ENCODE results near the gene PODXL2. TPM values are rescaled to one million over a fixed set of nuclear protein-coding genes. Genes with fewer than 3 reads are reported as not detected.

PODXL2 gene
- total and polyA plus RNA-seq, 2 of the 8 experiments (the other 6 are each of a cell fraction or from before 2014, with no cell fraction given): 27.6 to 31.6 TPM

DNA sequence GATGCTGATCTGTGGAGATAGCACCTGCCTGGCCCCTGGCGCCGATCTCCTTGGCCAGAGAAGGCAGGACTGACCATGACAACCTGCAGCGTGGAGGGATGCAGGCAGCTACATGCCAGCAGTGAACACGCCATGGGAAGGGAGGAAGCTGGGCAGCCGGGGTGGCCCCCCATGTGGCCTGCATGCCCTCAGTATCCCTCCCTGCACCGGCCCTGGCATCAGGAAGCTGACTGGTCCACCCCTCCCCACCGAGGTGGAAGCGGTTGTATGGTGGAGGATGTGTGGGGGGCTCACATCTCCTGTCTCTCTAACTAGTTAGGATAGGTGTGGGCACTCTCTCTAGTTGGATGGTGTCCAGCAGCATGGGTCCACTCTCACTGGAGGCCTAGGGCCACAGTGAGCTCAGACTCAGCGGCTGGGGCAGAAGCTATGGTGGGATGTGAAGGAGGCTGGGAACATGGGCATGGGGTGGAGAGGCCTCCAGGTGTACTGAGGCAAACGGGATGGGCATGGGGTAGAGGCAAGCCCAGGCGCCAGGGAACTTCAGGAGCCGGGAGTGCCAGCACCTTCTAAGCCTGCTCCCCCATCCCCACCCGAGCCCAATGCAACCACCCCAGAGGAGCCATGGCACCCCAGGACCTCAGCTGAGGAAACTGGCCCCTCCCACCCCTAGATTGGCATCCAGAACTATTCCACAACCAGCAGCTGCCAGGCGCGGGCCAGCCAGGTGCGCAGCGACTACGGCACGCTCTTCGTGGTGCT lies 42.0 kb downstream of the PODXL2 start:
- H3K23ac ChIP-seq (ENCODE audit: insufficient read length): no peak overlapping the region
- no peak overlapping the region; a peak in 1 of 4 replicates for H3K4me2 ChIP-seq (ENCODE audit: insufficient read depth in 1 of 2, low read depth in 2 of 2, low read length in 2 of 2)
- H4K5ac ChIP-seq (ENCODE audit: insufficient read length, low read depth, low read length): no peak overlapping the region
- DNase-seq (ENCODE audit: low read depth in 1 of 2, low spot score in 2 of 2) (no peak), FAIRE-seq (no peak)
- WGBS, 2 experiments (ENCODE audit: extremely low coverage in 1 of 2, insufficient coverage in 1 of 2, insufficient read length in 1 of 2, insufficient replicate concordance in 2 of 2, low coverage in 1 of 2, low lambda C conversion rate in 2 of 2, missing lambda C conversion rate in 1 of 2): 92% methylated on average over 18 of the region's 20 CpGs; no CpG with 5 or more reads in 1 of the 2 experiments
- H3K4me3 ChIP-seq (ENCODE audit: extremely low read depth in 1 of 4, insufficient read depth in 2 of 4, low read depth in 3 of 4, low read length in 4 of 4): no peak overlapping the region
- no peak overlapping the region for H2AFZ ChIP-seq (ENCODE audit: low read length)
- no peak overlapping the region for H3K4ac ChIP-seq (replicated peaks; ENCODE audit: insufficient read length, low read depth, low read length)
- no peak overlapping the region for H2BK120ac ChIP-seq (replicated peaks; ENCODE audit: low read depth, low read length)
- no peaks in the 10 kb centered on the region for H3K36me3 ChIP-seq (ENCODE audit: control insufficient read depth in 2 of 4, insufficient read depth in 4 of 4, low read length in 3 of 4)
- H3K9me3 ChIP-seq (ENCODE audit: insufficient read depth in 2 of 2, low read depth in 1 of 2, low read length in 1 of 2): no peaks in the 10 kb centered on the region
- no peak overlapping the region for H2BK20ac ChIP-seq (ENCODE audit: low read length)
- H3K9ac ChIP-seq (replicated peaks in 1 of 4; ENCODE audit: extremely low read depth in 1 of 4, low read depth in 3 of 4, low read length in 3 of 4): no peak overlapping the region
- no peak overlapping the region for H4K91ac ChIP-seq (replicated peaks; ENCODE audit: insufficient read length, low read length)
- H2AK5ac ChIP-seq (ENCODE audit: low read depth, low read length): no peak overlapping the region
- H3K27ac ChIP-seq (ENCODE audit: low read depth, low read length): no peak overlapping the region
- no peak overlapping the region for H3K56ac ChIP-seq (replicated peaks; ENCODE audit: insufficient read length, low read depth, low read length)
- no peak overlapping the region for H2BK12ac ChIP-seq (ENCODE audit: low read depth, low read length)
- no peak overlapping the region for H2BK5ac ChIP-seq (ENCODE audit: low read depth, low read length)
- H2BK15ac ChIP-seq (ENCODE audit: low read length): no peak overlapping the region
- H3K27me3 ChIP-seq (replicated peaks in 1 of 4; ENCODE audit: control insufficient read depth in 3 of 4, extremely low read depth in 1 of 4, insufficient read depth in 3 of 4, low read length in 3 of 4): no peaks in the 10 kb centered on the region; a peak in 2 of 7 replicates
- peaks cover 0 to 14% (median 10%) of the 10 kb centered on the region in 4 experiments; a peak in 6 of 7 replicates for H3K4me1 ChIP-seq (replicated peaks in 1 of 4; ENCODE audit: control insufficient read depth in 3 of 4, insufficient read depth in 4 of 4, low read length in 3 of 4)
- no peak for TF ChIP-seq BRCA1 (IDR thresholded peaks at IDR 0.05; ENCODE audit: low read depth, low read length)
- TF ChIP-seq POLR2A (IDR thresholded peaks at IDR 0.05; ENCODE audit: control extremely low read depth in 1 of 2, low read depth in 2 of 2, low read length in 2 of 2): no peak
- TF ChIP-seq NRF1 (IDR thresholded peaks at IDR 0.05; ENCODE audit: low read depth, low read length): no peak
- TF ChIP-seq RFX5 (IDR thresholded peaks at IDR 0.05; ENCODE audit: borderline replicate concordance, low read depth, low read length): no peak
- no peak for TF ChIP-seq SP4 (IDR thresholded peaks at IDR 0.05; ENCODE audit: low read length)
- TF ChIP-seq, protein P1, sequence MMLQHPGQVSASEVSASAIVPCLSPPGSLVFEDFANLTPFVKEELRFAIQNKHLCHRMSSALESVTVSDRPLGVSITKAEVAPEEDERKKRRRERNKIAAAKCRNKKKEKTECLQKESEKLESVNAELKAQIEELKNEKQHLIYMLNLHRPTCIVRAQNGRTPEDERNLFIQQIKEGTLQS (IDR thresholded peaks at IDR 0.05; ENCODE audit: insufficient read depth, low read depth, low read length): no peak
- TF ChIP-seq SRF (IDR thresholded peaks at IDR 0.05; ENCODE audit: low read depth, low read length): no peak
- TF ChIP-seq CEBPB (IDR thresholded peaks at IDR 0.05; ENCODE audit: low read depth, low read length): no peak
- no peak for TF ChIP-seq MAFK (IDR thresholded peaks at IDR 0.05; ENCODE audit: low read depth, low read length)
- TF ChIP-seq NANOG (IDR thresholded peaks at IDR 0.05; ENCODE audit: insufficient read depth, low read depth, low read length, poor library complexity, severe bottlenecking): no peak
- no peak for TF ChIP-seq CBX5 (IDR thresholded peaks at IDR 0.05; ENCODE audit: low read depth, low read length)
- no peak for TF ChIP-seq EGR1 (IDR thresholded peaks at IDR 0.05; ENCODE audit: borderline replicate concordance, low read depth, low read length)
- H3K23me2 ChIP-seq (ENCODE audit: low read depth, low read length): peaks cover 12% of the 10 kb centered on the region; the same call in 1 of the 2 replicates
- H4K8ac ChIP-seq (ENCODE audit: extremely low read depth, insufficient read depth, low read length): no peak overlapping the region
- H3K18ac ChIP-seq (ENCODE audit: extremely low read depth, low read length): no peak overlapping the region
- ChIA-PET CTCF (ENCODE audit: partially characterized antibody) (interaction anchor here (0.7 to 3.5 kb wide), 9 partner anchors 9 to 161 kb away, joined by 3 to 17 read pairs (median 3); no protein-coding TSS in a partner anchor), POLR2A (ENCODE audit: partially characterized antibody) (interaction anchor here (0.9 to 1.4 kb wide), 2 partner anchors 8 to 73 kb away, joined by 4 to 5 read pairs; no protein-coding TSS in a partner anchor)
- no peak overlapping the region for H3K14ac ChIP-seq (ENCODE audit: insufficient read length)
- H3K79me1 ChIP-seq (ENCODE audit: low read depth, low read length): no peaks in the 10 kb centered on the region
- H3K79me2 ChIP-seq (ENCODE audit: control insufficient read depth in 1 of 2, insufficient read depth in 2 of 2, low read length in 2 of 2): no peaks in the 10 kb centered on the region
- H4K20me1 ChIP-seq (replicated peaks in 1 of 2; ENCODE audit: control insufficient read depth in 1 of 2, insufficient read depth in 2 of 2, low read length in 2 of 2): no peaks in the 10 kb centered on the region

Measured in H1 (cell line).